WI38 (cell line): ENCODE measurements around the gene BID.

ENCODE experiments used
- H3K4me3 ChIP-seq: 2 replicates; pipeline ENCODE4 v1.5.1; 2011; ENCODE audit warnings: low read depth, mild to moderate bottlenecking, control low read depth, low read length
- TF ChIP-seq, protein P1 (sequence below): IDR thresholded peaks from 2 replicates; pipeline ENCODE4 v1.5.1; 2012; ENCODE audit warnings: low read depth, mild to moderate bottlenecking, control low read depth, low read length

The BID gene

DNA sequence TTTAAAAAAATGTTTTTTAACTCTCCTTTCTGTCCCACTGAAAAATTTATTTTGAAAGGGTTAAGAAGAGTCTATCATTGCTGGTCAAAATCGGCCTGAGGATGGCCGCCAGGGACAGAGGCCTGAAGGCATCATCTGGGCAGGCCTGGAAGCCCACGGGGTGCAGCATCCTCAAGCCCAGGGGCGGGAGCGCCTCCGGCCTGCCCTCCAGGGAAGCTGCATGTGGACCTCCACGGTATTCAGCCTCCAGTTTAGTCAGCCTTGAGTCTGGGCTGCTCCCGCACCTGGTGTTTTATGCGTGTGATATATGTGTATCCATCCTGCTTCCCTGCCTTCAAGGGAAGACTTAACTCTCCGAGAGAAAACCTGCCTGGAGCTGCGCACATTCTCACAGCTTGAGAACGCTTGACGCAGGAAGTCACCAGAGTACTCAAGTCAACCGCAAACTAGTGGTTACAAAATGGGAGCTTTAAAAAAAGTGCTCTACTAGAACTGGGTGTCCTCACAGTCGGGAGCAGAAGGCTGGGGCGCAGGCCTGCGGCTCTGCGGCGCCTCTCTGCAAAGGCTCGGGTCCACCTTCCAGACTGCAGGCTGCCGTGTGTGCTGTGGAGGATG, 13.6 kb upstream of the BID start:
- TF ChIP-seq, protein P1, sequence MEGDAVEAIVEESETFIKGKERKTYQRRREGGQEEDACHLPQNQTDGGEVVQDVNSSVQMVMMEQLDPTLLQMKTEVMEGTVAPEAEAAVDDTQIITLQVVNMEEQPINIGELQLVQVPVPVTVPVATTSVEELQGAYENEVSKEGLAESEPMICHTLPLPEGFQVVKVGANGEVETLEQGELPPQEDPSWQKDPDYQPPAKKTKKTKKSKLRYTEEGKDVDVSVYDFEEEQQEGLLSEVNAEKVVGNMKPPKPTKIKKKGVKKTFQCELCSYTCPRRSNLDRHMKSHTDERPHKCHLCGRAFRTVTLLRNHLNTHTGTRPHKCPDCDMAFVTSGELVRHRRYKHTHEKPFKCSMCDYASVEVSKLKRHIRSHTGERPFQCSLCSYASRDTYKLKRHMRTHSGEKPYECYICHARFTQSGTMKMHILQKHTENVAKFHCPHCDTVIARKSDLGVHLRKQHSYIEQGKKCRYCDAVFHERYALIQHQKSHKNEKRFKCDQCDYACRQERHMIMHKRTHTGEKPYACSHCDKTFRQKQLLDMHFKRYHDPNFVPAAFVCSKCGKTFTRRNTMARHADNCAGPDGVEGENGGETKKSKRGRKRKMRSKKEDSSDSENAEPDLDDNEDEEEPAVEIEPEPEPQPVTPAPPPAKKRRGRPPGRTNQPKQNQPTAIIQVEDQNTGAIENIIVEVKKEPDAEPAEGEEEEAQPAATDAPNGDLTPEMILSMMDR = no peak
- H3K4me3 ChIP-seq = no peak overlapping the region

DNA sequence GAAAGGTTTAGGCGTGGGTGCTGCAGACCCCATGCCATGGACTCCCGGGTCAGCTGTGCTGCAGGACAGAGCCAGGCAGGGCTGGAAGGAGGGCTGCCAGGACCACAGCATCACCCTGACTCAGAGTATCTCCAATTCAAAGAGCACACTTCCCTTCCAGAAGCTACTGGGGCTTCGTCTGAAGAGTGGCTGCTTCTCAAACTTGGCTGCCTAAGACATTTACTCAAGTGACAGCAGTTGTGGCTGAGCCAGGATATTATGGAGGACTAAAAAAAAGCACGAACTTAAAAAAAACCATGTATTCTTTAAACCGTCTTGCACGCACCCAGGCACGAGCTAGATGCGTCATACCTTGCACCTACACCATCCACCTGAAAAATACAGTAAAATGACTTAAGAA, 13.0 kb upstream of the BID start:
- TF ChIP-seq, protein P1 = no peak

DNA sequence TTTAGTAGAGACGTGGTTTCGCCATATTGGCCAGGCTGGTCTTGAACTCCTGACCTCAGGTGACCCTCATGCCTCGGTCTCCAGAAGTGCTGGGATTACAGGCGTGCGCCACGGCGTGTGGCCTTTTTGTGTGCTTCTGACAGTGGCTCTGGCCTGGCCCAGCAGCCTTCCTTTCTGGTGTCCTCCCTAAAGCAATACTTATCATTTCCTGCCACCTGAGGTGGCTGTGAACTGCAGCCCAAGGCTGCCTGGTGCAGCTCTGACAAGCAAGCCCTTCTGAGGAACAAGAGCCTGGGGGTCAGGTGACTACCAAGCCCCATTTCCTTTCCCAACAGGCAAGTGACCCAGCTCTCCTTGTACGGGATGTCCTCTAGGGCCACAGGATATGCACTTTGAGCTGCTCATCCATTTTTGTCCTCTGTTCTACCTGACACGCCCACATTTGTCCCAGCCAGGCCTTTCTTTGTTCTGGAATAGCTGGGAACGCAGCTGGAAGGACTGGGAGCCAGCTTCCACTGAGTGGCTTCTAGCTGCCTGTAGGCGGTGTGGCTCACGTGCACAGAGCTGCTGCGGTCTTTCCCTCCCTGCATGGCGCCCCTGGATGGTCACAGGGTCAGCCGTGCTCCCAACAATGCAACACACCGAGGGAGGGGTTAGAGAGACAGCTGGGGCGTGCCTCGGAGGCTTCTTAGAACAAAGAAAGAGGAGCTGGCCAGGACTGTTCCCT, 12.3 kb upstream of the BID start:
- H3K4me3 ChIP-seq = no peak overlapping the region
- TF ChIP-seq, protein P1 = no peak

More for the DNA sequence above, 13.0 kb upstream of the BID start:
- no peak overlapping the region for H3K4me3 ChIP-seq

DNA sequence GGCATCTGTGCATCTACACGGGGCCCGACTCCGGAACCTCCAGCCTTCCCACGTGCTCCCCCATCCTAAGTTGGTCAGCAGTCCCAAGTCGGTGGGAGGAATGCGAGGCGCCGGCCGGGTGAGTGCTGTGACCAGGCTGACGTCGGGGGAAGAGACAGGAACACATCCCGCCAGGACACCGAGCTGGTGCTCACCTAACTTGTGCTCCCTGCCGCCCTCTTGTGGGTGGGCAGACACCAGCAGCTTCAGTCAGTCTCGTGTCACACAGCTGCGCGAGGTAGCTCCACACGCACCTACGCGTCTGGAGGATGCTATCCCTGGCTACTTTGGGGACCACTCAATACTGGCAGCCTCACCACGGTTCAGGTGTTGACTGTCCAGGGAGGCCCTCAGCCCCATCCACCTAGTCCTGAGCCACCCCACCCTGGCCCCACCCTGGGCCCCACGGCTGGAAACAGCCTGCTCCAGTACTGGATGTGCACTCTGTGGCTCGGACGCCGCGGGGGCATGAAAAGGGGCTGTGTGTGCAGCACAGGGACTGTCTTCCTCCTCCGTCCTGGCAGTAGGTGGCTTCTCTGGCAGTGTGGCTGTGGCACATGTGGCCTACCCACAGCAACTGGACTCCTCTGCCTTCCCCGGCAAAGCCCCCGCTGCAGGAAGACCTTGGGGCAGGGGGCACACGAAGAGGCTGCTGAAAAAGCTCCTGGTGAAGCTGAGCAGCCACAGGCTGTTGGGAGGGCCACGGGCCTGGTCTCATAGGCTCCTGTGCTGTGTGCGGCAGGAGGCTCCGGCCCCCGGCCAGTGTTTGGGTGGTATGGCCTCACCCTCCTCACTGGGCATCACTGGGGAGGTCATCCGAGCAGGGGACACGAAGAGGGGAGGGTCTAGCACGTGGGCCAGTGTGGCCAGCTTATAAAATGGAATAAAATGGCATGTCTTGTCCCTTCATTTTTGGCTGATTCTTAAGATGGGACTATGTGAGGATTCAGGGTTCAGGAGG, 11.2 kb upstream of the BID start:
- no peak overlapping the region for H3K4me3 ChIP-seq
- TF ChIP-seq, protein P1 = 0 out of 2 replicates have a peak, but pooled peaks have one; percentile 41

DNA sequence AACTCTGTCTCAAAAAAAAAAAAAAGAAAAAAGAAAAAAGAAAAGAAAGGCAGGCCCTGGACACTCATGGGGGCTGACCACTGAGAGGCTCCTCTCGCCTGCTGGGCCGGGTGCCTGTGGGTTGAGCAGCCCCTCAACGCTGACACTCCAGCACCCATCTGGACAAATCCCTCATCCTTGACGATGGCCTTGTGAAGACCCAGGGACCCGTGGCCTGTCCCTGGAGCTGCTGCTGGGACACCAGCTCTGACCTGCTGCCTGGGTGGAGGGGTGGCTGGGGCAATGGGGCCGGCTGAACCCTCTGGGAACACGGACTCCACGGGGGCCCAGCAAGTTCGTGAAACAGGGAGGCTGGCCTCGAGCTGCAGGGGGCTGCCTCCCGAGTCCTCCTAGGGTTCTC, 10.5 kb upstream of the BID start:
- TF ChIP-seq, protein P1 = no peak
- H3K4me3 ChIP-seq = no peak overlapping the region

DNA sequence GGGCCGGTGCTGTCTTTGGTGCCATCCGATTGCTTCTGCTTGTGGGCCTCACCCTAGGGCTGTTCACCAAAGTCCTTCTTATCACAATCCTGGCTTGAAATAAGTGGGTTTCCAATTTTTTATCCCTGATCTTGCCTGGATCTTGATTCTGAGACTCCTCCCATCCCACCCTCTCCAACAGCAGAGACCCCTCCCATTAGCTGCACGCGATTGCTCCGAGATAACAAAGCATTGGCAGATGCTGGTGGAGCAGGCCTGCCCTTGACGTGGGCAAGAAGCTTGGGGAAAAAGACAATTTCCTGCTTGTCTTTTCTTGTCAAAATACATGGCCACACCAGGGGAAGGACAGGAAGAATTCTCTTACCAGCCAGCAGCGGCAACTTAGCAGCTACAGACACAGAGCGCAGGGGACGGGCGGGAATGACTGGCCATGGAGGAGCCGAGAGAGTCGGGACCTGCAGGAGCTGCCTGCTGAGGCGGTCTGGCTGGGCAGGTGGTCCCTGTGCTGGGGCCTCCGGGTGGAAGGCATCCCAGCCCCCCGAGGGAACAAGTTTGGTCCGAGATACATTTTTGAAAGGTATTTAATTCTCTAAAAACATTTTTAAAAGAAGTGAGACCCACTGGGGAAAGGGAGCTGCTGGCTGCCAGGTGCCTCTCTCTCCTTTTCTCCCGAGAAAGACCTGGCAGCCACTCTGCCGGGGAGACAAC, 9.7 kb upstream of the BID start:
- TF ChIP-seq, protein P1 = no peak
- H3K4me3 ChIP-seq = no peak overlapping the region
